SK-N-SH (cell line): ENCODE results near the gene ORC5.

Experiments
- CHD2 ChIP-seq: fragments of 150-350 bp; IDR thresholded peaks from 2 replicates; pipeline ENCODE4 v1.6.1; 2018; ENCODE audit warnings: low read length; ENCODE audit not compliant: partially characterized antibody
- FOXJ3 ChIP-seq: sonication (generic); formaldehyde crosslinking; IDR thresholded peaks from 2 replicates; pipeline ENCODE4 v1.5.1; 2020; ENCODE audit warnings: mild to moderate bottlenecking, missing genetic modification reagents
- FOXM1 ChIP-seq: IDR thresholded peaks from 2 replicates; pipeline ENCODE4 v1.4.0; 2012; ENCODE audit warnings: low read depth, mild to moderate bottlenecking
- NFIC ChIP-seq: IDR thresholded peaks from 2 replicates; pipeline ENCODE4 v1.4.0; 2012; ENCODE audit warnings: borderline replicate concordance
- TF ChIP-seq, protein P1 (sequence below): fragments of 200-600 bp; sonication (generic); IDR thresholded peaks from 2 replicates; pipeline ENCODE4 v1.6.1; 2017; ENCODE audit warnings: antibody characterized with exemption, mild to moderate bottlenecking, moderate library complexity
- TF ChIP-seq, protein P2 (sequence below): IDR thresholded peaks from 2 replicates; pipeline ENCODE4 v1.4.0; 2012; ENCODE audit warnings: low read depth, borderline replicate concordance
- TF ChIP-seq, protein P3 (sequence below): IDR thresholded peaks from 2 replicates; pipeline ENCODE4 v1.4.0; 2012; ENCODE audit warnings: low read depth
- TF ChIP-seq, protein P4 (sequence below): IDR thresholded peaks from 2 replicates; pipeline ENCODE4; 2012
- TF ChIP-seq, protein P5 (sequence below): fragments of 150-350 bp; IDR thresholded peaks from 2 replicates; pipeline ENCODE4 v1.6.1; 2017; ENCODE audit warnings: antibody characterized with exemption, low read length, low read depth, borderline replicate concordance

DNA sequence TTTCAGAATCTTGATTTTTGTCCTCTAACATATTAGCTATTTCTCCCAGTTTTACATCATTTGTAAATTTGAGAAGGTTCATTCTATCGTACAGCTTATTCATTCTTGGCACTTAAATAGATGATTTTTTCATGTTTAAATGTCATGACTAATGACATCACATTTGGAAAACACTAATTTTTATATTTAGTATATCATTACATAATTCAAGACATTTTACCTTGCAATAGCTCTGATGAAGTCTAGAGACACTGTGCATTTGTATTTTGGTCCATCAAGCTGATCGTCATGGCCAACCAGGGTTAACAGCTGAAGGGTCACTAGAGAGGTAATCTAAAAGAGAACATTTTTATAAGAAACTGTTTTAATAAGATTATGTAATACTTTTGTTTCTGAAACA is 71.3 kb downstream of the ORC5 start:
- TF ChIP-seq FOXM1, result no peak
- TF ChIP-seq, protein P1, sequence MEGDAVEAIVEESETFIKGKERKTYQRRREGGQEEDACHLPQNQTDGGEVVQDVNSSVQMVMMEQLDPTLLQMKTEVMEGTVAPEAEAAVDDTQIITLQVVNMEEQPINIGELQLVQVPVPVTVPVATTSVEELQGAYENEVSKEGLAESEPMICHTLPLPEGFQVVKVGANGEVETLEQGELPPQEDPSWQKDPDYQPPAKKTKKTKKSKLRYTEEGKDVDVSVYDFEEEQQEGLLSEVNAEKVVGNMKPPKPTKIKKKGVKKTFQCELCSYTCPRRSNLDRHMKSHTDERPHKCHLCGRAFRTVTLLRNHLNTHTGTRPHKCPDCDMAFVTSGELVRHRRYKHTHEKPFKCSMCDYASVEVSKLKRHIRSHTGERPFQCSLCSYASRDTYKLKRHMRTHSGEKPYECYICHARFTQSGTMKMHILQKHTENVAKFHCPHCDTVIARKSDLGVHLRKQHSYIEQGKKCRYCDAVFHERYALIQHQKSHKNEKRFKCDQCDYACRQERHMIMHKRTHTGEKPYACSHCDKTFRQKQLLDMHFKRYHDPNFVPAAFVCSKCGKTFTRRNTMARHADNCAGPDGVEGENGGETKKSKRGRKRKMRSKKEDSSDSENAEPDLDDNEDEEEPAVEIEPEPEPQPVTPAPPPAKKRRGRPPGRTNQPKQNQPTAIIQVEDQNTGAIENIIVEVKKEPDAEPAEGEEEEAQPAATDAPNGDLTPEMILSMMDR, result no peak
- TF ChIP-seq, protein P2, sequence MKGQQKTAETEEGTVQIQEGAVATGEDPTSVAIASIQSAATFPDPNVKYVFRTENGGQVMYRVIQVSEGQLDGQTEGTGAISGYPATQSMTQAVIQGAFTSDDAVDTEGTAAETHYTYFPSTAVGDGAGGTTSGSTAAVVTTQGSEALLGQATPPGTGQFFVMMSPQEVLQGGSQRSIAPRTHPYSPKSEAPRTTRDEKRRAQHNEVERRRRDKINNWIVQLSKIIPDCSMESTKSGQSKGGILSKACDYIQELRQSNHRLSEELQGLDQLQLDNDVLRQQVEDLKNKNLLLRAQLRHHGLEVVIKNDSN, result no peak
- TF ChIP-seq, protein P3, sequence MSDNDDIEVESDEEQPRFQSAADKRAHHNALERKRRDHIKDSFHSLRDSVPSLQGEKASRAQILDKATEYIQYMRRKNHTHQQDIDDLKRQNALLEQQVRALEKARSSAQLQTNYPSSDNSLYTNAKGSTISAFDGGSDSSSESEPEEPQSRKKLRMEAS, result no peak
- TF ChIP-seq, protein P4, sequence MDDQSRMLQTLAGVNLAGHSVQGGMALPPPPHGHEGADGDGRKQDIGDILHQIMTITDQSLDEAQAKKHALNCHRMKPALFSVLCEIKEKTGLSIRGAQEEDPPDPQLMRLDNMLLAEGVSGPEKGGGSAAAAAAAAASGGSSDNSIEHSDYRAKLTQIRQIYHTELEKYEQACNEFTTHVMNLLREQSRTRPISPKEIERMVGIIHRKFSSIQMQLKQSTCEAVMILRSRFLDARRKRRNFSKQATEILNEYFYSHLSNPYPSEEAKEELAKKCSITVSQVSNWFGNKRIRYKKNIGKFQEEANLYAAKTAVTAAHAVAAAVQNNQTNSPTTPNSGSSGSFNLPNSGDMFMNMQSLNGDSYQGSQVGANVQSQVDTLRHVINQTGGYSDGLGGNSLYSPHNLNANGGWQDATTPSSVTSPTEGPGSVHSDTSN, result no peak
- TF ChIP-seq CHD2, result no peak
- TF ChIP-seq, protein P5, sequence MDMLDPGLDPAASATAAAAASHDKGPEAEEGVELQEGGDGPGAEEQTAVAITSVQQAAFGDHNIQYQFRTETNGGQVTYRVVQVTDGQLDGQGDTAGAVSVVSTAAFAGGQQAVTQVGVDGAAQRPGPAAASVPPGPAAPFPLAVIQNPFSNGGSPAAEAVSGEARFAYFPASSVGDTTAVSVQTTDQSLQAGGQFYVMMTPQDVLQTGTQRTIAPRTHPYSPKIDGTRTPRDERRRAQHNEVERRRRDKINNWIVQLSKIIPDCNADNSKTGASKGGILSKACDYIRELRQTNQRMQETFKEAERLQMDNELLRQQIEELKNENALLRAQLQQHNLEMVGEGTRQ, result no peak
- no peak for TF ChIP-seq NFIC
- TF ChIP-seq FOXJ3 (CRISPR knock-in tag), result no peak
